ENCODE results near the gene TMPRSS3.

The TMPRSS3 gene

GRCh38 chr21:42390696-42391095 lies 5.2 kb downstream of the TMPRSS3 start:
- Histone ChIP-seq H3K36me3 (ENCODE audit: control insufficient read depth, low read length) (no peaks in the 10 kb centered on the region), H3K9me2 (replicated peaks; ENCODE audit: control insufficient read depth, low read length) (no peaks in the 10 kb centered on the region), H3K4me1 (ENCODE audit: control insufficient read depth, low read length) (peaks cover 14% of the 10 kb centered on the region), H3K27ac (ENCODE audit: low read depth, low read length) (no peak overlapping the region), H3K4me2 (ENCODE audit: low read length) (no peak overlapping the region), H3K4me3 (ENCODE audit: low read length) (no peak overlapping the region), H3K79me2 (ENCODE audit: control insufficient read depth, low read length) (no peaks in the 10 kb centered on the region), H3F3A (ENCODE audit: control insufficient read depth, insufficient read depth) (no peaks in the 10 kb centered on the region), H3K27me3 (ENCODE audit: control insufficient read depth, low read length) (peaks cover 60% of the 10 kb centered on the region), H4K20me1 (ENCODE audit: control insufficient read depth, insufficient read depth, low read depth, low read length) (no peaks in the 10 kb centered on the region), H3K9me3 (ENCODE audit: control insufficient read depth, insufficient read depth, low read length) (no peaks in the 10 kb centered on the region)
- TF ChIP-seq CTCF (IDR thresholded peaks at IDR 0.05; ENCODE audit: low read depth, low read length, poor library complexity, severe bottlenecking), result no peak
- no peak for TF ChIP-seq EZH2phosphoT487 (IDR thresholded peaks at IDR 0.05; ENCODE audit: borderline replicate concordance, low read length)

- TF ChIP-seq CTCF (IDR thresholded peaks at IDR 0.05; ENCODE audit: low read depth, low read length, poor library complexity, severe bottlenecking), result no peak
- no peaks in the 10 kb centered on the region for H3K9me2 ChIP-seq (replicated peaks; ENCODE audit: control insufficient read depth, low read length)
- H3K27ac ChIP-seq (ENCODE audit: low read depth, low read length), result no peak overlapping the region
- H3K4me3 ChIP-seq (ENCODE audit: low read length), result no peak overlapping the region
- H3K4me1 ChIP-seq (ENCODE audit: control insufficient read depth, low read length), result peaks cover 16% of the 10 kb centered on the region
- no peaks in the 10 kb centered on the region for H3K9me3 ChIP-seq (ENCODE audit: control insufficient read depth, insufficient read depth, low read length)
- H4K20me1 ChIP-seq (ENCODE audit: control insufficient read depth, insufficient read depth, low read depth, low read length), result no peaks in the 10 kb centered on the region
- peaks cover 55% of the 10 kb centered on the region for H3K27me3 ChIP-seq (ENCODE audit: control insufficient read depth, low read length)
- H3K4me2 ChIP-seq (ENCODE audit: low read length), result no peak overlapping the region
- no peaks in the 10 kb centered on the region for H3K36me3 ChIP-seq (ENCODE audit: control insufficient read depth, low read length)
- no peaks in the 10 kb centered on the region for H3F3A ChIP-seq (ENCODE audit: control insufficient read depth, insufficient read depth)
- H3K79me2 ChIP-seq (ENCODE audit: control insufficient read depth, low read length), result no peaks in the 10 kb centered on the region
Observed at GRCh38 chr21:42390193-42390592, 5.7 kb downstream of the TMPRSS3 start.

- H3K27ac ChIP-seq (ENCODE audit: low read depth, low read length), result no peak overlapping the region
- no peak overlapping the region for H3K4me2 ChIP-seq (ENCODE audit: low read length)
- no peak overlapping the region for H3K4me3 ChIP-seq (ENCODE audit: low read length)
- H3K79me2 ChIP-seq (ENCODE audit: control insufficient read depth, low read length), result no peaks in the 10 kb centered on the region
- no peaks in the 10 kb centered on the region for H3F3A ChIP-seq (ENCODE audit: control insufficient read depth, insufficient read depth)
- TF ChIP-seq CTCF (IDR thresholded peaks at IDR 0.05; ENCODE audit: low read depth, low read length, poor library complexity, severe bottlenecking), result no peak
- no peak for TF ChIP-seq EZH2phosphoT487 (IDR thresholded peaks at IDR 0.05; ENCODE audit: borderline replicate concordance, low read length)
- peaks cover 24% of the 10 kb centered on the region for H3K4me1 ChIP-seq (ENCODE audit: control insufficient read depth, low read length)
- peaks cover 48% of the 10 kb centered on the region for H3K27me3 ChIP-seq (ENCODE audit: control insufficient read depth, low read length)
- H3K36me3 ChIP-seq (ENCODE audit: control insufficient read depth, low read length), result no peaks in the 10 kb centered on the region
- H4K20me1 ChIP-seq (ENCODE audit: control insufficient read depth, insufficient read depth, low read depth, low read length), result no peaks in the 10 kb centered on the region
- no peaks in the 10 kb centered on the region for H3K9me2 ChIP-seq (replicated peaks; ENCODE audit: control insufficient read depth, low read length)
- H3K9me3 ChIP-seq (ENCODE audit: control insufficient read depth, insufficient read depth, low read length), result no peaks in the 10 kb centered on the region
Observed at GRCh38 chr21:42389449-42389835, 6.4 kb downstream of the TMPRSS3 start.
